Type B pancreatic cell (in vitro differentiated cells): ENCODE data around the gene ZBBX. TPM values are rescaled to one million over a fixed set of nuclear protein-coding genes. Genes with fewer than 3 reads are reported as not detected.

ENCODE experiments used
- DNase-seq: peaks from one replicate; pipeline ENCODE4 v3.0.0; 2021; ENCODE audit warnings: mixed read lengths; ENCODE audit not compliant: unreplicated experiment; ENCODE audit errors: extremely low spot score
- H3K27ac Mint-ChIP-seq: 2 replicates; pipeline ENCODE4 v1.8.0; 2021; ENCODE audit warnings: mild to moderate bottlenecking, mixed read lengths
- H3K27me3 Mint-ChIP-seq: 2 replicates; pipeline ENCODE4 v1.8.0; 2021; ENCODE audit warnings: mixed read lengths
- H3K36me3 Mint-ChIP-seq: 2 replicates; pipeline ENCODE4 v1.8.0; 2021; ENCODE audit warnings: mixed read lengths
- H3K4me1 Mint-ChIP-seq: one replicate; pipeline ENCODE4 v1.8.0; 2021; ENCODE audit warnings: mixed read lengths; ENCODE audit not compliant: unreplicated experiment
- H3K4me3 Mint-ChIP-seq: 2 replicates; pipeline ENCODE4 v1.8.0; 2021; ENCODE audit warnings: mild to moderate bottlenecking, mixed read lengths
- H3K9me3 Mint-ChIP-seq: 2 replicates; pipeline ENCODE4 v1.8.0; 2021; ENCODE audit warnings: mixed read lengths
- total RNA-seq: library from RNA; stranded (reverse); gene quantifications from 2 replicates; pipeline ENCODE4 v1.2.1, GENCODE V29; 2021; ENCODE audit warnings: low replicate concordance
- TF ChIP-seq, protein P1 (sequence below): fragments of 200-600 bp; sonication (generic); conservative IDR thresholded peaks from 2 replicates; pipeline ENCODE4 v1.5.0; 2021; ENCODE audit warnings: antibody characterized with exemption, mild to moderate bottlenecking

ZBBX gene
- total RNA-seq, 1 donor from 2014 or later, result 3.8 TPM

DNA sequence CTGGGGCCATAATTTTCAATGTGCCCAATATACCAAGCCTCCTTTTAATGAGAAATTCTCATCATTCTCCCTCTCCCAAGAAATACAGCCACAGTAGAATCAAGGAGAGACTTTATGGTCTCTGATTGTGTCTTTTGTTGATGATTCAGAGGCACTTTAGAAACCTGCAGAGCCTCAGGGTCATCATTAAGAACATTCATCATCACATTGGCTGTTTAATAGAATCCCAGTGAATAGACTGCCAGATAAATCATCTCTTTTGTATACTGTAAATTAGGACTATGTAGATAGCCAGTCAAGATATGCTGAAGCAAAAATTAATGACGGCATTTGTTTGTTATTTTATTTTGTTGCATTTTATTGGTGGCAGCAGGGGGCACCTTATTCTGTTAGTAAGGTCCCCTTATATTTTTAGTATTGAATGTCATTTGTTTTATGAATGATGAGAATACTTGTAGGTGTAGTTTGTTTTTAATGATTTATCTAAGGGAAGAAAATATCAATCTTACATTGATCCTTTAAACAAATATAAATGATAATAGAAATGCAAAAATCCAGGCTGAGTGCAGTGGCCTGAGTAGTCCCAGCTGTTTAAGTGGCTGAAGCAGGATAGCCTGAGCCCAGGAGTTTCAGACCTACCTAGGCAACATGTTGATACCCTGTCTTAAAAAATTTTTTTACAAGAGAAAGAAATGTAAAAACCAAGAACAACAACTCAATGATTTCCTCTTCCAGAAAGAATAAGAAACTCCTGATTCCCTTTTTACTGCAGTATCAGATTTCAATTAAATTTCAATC is 138.8 kb downstream of the ZBBX start:
- Mint-ChIP-seq H3K4me1 (no peaks in the 10 kb centered on the region), H3K4me3 (no peak overlapping the region), H3K9me3 (no peaks in the 10 kb centered on the region), H3K36me3 (no peaks in the 10 kb centered on the region), H3K27ac (no peak overlapping the region), H3K27me3 (peaks cover 3% of the 10 kb centered on the region)
- no peak for DNase-seq
- TF ChIP-seq, protein P1, sequence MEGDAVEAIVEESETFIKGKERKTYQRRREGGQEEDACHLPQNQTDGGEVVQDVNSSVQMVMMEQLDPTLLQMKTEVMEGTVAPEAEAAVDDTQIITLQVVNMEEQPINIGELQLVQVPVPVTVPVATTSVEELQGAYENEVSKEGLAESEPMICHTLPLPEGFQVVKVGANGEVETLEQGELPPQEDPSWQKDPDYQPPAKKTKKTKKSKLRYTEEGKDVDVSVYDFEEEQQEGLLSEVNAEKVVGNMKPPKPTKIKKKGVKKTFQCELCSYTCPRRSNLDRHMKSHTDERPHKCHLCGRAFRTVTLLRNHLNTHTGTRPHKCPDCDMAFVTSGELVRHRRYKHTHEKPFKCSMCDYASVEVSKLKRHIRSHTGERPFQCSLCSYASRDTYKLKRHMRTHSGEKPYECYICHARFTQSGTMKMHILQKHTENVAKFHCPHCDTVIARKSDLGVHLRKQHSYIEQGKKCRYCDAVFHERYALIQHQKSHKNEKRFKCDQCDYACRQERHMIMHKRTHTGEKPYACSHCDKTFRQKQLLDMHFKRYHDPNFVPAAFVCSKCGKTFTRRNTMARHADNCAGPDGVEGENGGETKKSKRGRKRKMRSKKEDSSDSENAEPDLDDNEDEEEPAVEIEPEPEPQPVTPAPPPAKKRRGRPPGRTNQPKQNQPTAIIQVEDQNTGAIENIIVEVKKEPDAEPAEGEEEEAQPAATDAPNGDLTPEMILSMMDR, result no peak

DNA sequence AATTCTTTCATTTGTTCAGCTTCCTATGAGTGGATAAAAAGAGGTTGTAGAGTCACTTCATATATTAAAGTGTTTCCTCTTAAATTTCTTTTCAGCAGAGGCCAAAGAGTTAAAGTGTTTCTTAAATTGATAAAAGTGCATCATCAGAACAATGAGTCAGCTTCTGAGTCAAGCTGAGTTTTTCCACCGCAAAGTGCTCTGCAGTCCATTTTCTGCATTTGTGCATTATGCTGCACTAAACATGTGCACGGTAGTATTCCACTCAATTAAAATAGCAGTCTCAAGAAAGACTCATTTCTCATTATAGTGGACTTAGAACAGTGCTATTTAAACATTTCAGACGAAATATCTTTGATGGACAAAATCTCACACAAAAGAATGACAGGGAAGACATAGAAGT is 152.0 kb downstream of the ZBBX start:
- H3K27ac Mint-ChIP-seq, result no peak overlapping the region
- H3K36me3 Mint-ChIP-seq, result no peaks in the 10 kb centered on the region
- no peaks in the 10 kb centered on the region for H3K4me1 Mint-ChIP-seq
- no peak overlapping the region for H3K4me3 Mint-ChIP-seq
- DNase-seq, result no peak
- TF ChIP-seq, protein P1, result no peak
- H3K9me3 Mint-ChIP-seq, result no peaks in the 10 kb centered on the region
- no peaks in the 10 kb centered on the region for H3K27me3 Mint-ChIP-seq

DNA sequence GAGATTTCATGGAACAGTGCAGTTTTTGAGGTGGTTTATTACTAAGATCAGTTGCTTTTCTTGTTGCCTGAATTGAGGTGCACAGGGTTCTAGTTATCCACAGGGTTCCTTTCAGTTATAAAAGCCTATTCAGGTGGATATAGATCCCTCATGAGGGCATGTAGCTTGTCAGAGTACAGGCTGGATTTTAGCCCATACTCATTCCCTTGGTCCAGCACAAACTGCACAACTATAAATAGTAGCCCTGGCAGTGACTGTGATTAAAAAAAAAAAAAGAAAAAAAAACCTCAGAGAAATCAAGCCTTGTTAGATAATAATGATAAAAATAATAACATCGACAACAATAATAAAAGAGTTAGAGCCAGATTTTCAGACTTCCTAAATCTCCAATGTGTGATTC is 154.3 kb downstream of the ZBBX start:
- no peak for DNase-seq
- Mint-ChIP-seq H3K4me3 (no peak overlapping the region), H3K4me1 (no peaks in the 10 kb centered on the region), H3K27ac (no peak overlapping the region), H3K9me3 (no peaks in the 10 kb centered on the region), H3K36me3 (no peaks in the 10 kb centered on the region), H3K27me3 (no peaks in the 10 kb centered on the region)
- TF ChIP-seq, protein P1, result no peak

DNA sequence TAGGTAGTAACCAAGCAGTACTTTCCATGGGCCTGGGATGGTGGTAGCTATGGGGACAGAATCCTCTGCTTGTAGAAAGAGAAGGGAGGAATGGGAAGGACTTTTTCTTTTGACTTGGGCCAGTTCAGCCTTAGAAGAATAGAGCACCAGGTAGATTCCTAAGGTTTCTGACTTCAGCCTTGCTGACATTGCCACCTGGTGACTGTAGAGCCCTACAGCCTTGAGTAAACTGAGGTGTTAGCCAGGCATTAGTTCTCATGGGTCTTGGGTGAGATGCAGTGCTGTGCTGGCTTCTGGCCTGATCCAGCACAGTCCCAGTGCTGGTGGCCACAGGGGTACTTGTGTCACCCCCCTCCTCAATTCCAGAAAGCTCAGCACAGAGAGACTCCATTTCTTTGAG is 171.1 kb downstream of the ZBBX start:
- no peak overlapping the region for H3K4me3 Mint-ChIP-seq
- TF ChIP-seq, protein P1, result no peak
- no peaks in the 10 kb centered on the region for H3K36me3 Mint-ChIP-seq
- no peak overlapping the region for H3K27ac Mint-ChIP-seq
- H3K4me1 Mint-ChIP-seq, result no peaks in the 10 kb centered on the region
- H3K27me3 Mint-ChIP-seq, result no peaks in the 10 kb centered on the region
- no peaks in the 10 kb centered on the region for H3K9me3 Mint-ChIP-seq
- DNase-seq, result no peak

DNA sequence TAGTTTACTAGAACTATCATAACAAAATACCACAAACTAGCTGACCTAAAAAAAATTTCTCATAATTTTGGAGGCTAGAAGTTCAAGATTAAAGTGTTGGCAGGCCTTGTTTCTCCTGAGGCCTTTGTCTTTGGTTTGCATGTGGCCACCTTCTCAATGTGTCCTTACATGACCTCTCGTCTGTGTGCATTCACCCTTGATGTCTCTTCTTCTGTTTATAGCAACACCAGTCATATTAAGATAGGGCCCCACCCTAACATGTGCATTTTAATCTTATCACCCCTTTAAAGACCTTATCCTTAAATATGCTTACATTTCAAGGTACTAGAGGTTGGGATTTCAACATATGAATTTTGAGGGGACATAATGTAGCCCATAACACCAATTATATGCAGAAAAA is 177.0 kb downstream of the ZBBX start:
- Mint-ChIP-seq H3K4me1 (no peaks in the 10 kb centered on the region), H3K27me3 (no peaks in the 10 kb centered on the region), H3K27ac (no peak overlapping the region), H3K9me3 (no peaks in the 10 kb centered on the region), H3K4me3 (no peak overlapping the region), H3K36me3 (no peaks in the 10 kb centered on the region)
- TF ChIP-seq, protein P1, result no peak
- no peak for DNase-seq
